Medulla oblongata (tissue), 1 donor: ENCODE results near the gene SMIM45.
A peak's percentile ranks its signal among the peaks of the same experiment; 100 is the strongest.

ENCODE experiments used
- DNase-seq: peaks from one replicate; pipeline ENCODE4 v3.0.0-alpha.2; 2015; ENCODE audit errors: extremely low spot score

The SMIM45 gene

GRCh38 chr22:41951898-41952474, at the start of gene SMIM45:
TSS of gene SMIM45 (plus strand) at chr22:41952150.
- peak; percentile 88 for DNase-seq

- no peak for DNase-seq
Observed at GRCh38 chr22:41902932-41903421, 49.0 kb upstream of the SMIM45 start.

- DNase-seq = no peak
Observed at GRCh38 chr22:41904450-41905410, 47.2 kb upstream of the SMIM45 start.

GRCh38 chr22:41905411-41906202, 46.3 kb upstream of the SMIM45 start:
- no peak for DNase-seq

- no peak for DNase-seq
Observed at GRCh38 chr22:41906822-41907221, 45.1 kb upstream of the SMIM45 start.

GRCh38 chr22:41907436-41908401, 44.2 kb upstream of the SMIM45 start:
- DNase-seq = no peak

GRCh38 chr22:41908411-41909309, 43.3 kb upstream of the SMIM45 start:
- DNase-seq = no peak

GRCh38 chr22:41909310-41910049, 42.5 kb upstream of the SMIM45 start:
- peak; percentile 40 for DNase-seq

GRCh38 chr22:41910050-41911000, 41.6 kb upstream of the SMIM45 start:
- peak; percentile 78 for DNase-seq

- no peak for DNase-seq
Observed at GRCh38 chr22:41911001-41911611, 40.8 kb upstream of the SMIM45 start.

- no peak for DNase-seq
Observed at GRCh38 chr22:41912338-41913039, 39.5 kb upstream of the SMIM45 start.

- DNase-seq = no peak
Observed at GRCh38 chr22:41913040-41913719, 38.8 kb upstream of the SMIM45 start.

GRCh38 chr22:41913842-41914534, 38.0 kb upstream of the SMIM45 start:
- no peak for DNase-seq

GRCh38 chr22:41914611-41915034, 37.3 kb upstream of the SMIM45 start:
- no peak for DNase-seq

GRCh38 chr22:41915035-41915785, 36.7 kb upstream of the SMIM45 start, which contains the start of gene SHISA8:
TSS of gene SHISA8 (minus strand) at chr22:41915074. CDS start at chr22:41914667, 407 bp downstream.
- no peak for DNase-seq
